Fibroblast of gingiva (primary cell): ENCODE results near the gene DYNLL1.
"Not testable (repeated sequence)": the region's sequence is repeated elsewhere in the genome, so short reads cannot be mapped to it uniquely, and the experiment has no call there.

Source experiments
- DNase-seq: peaks from one replicate; pipeline ENCODE4 v3.0.0-alpha.2; 2011; ENCODE audit warnings: low read depth

The DYNLL1 gene

GRCh38 chr12:120515496-120515895 is 19.6 kb downstream of the DYNLL1 start:
- DNase-seq, result no peak

- not testable (repeated sequence) for DNase-seq
Observed at GRCh38 chr12:120519324-120519723, 23.4 kb downstream of the DYNLL1 start.

- no peak for DNase-seq
Observed at GRCh38 chr12:120522568-120522967, 26.7 kb downstream of the DYNLL1 start.

GRCh38 chr12:120528861-120529525 is 33.1 kb downstream of the DYNLL1 start, which contains the start of gene COQ5:
Gene COQ5, minus strand, starts transcription at chr12:120529158. Its CDS starts 17 bp downstream, at chr12:120529141.
- DNase-seq, result peak; percentile 83

GRCh38 chr12:120529641-120530417 is 33.9 kb downstream of the DYNLL1 start:
- peak; percentile 20 for DNase-seq

GRCh38 chr12:120530418-120530761 is 34.5 kb downstream of the DYNLL1 start:
- DNase-seq, result not testable (repeated sequence)

GRCh38 chr12:120532701-120533238 is 36.9 kb downstream of the DYNLL1 start:
- DNase-seq, result no peak

GRCh38 chr12:120534203-120534702 is 38.3 kb downstream of the DYNLL1 start, which contains the start of gene RNF10:
Gene RNF10, plus strand, starts transcription at chr12:120534356. Its CDS starts 456 bp downstream, at chr12:120534812.
- peak; percentile 83 for DNase-seq

GRCh38 chr12:120534703-120535655 is 39.1 kb downstream of the DYNLL1 start:
- peak; percentile 68 for DNase-seq

GRCh38 chr12:120536064-120536791 is 40.3 kb downstream of the DYNLL1 start:
- DNase-seq, result no peak

GRCh38 chr12:120537856-120538220 is 41.9 kb downstream of the DYNLL1 start:
- DNase-seq, result no peak

GRCh38 chr12:120538281-120539156 is 42.6 kb downstream of the DYNLL1 start:
- DNase-seq, result peak; percentile 13

GRCh38 chr12:120539303-120539702 is 43.4 kb downstream of the DYNLL1 start:
- peak; percentile 26 for DNase-seq

GRCh38 chr12:120540445-120540844 is 44.5 kb downstream of the DYNLL1 start:
- DNase-seq, result peak; percentile 50

- DNase-seq, result no peak
Observed at GRCh38 chr12:120542166-120542565, 46.3 kb downstream of the DYNLL1 start.

- no peak for DNase-seq
Observed at GRCh38 chr12:120544691-120545090, 48.8 kb downstream of the DYNLL1 start.

GRCh38 chr12:120546050-120546386 is 50.1 kb downstream of the DYNLL1 start:
- DNase-seq, result no peak
